NCI-H2029 (cell line): ENCODE results near the gene VMA21.

Experiments used
- DNase-seq: peaks from one replicate; lab custom pipeline; 2025; lab: John Stamatoyannopoulos, UW

VMA21 gene

GRCh38 chrX:151396825-151397740 lies at the start of gene VMA21:
Gene VMA21, plus strand, starts transcription at chrX:151397206. Its CDS starts 103 bp downstream, at chrX:151397309.
- DNase-seq, result peak; percentile 81

- no peak for DNase-seq
Observed at GRCh38 chrX:151359341-151359740, 37.7 kb upstream of the VMA21 start.

DNA sequence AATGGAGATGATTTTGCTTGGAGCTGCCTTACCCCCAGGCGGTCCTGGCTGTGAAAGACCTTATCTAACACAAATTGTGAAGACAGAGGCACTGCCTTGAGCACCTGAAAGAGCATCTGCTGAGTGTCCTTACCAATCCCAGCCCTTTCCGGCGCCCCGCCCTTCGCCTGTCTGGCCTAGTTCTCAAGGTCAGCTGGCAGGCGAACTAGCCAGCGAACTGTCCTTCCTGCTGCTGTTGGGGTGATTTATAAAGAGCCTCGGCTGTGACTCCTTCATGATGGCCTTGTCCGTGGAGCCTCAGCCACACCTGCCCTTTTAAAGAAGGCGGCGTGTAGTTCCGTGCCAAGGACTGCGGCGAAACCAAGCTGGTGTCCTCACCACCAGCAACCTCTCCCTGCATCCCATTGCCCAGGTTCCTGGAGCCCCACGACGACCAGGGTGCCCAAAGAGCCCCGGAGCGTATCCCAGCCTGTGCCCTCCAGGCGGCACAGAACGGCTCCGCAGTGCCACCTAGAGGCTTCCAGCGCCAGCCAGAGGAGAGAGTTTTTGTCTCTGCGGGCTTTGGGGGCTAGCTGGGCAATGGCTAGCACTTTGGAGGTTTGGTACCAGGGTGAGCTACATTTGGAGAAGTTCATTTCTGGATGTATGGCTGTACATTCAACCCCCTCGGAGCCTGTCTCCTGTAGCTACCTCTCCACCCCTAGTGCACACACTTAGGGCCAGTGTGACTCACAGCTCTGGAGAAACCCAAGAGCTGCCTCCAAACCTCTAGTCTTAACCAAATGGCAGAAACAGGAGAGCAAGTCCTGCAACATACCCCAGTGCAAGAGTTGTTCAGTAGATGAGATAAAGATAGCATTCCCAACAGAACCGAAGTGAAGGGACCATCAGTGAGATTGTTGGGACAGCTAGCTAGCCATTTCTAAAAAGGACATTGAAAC lies 36.8 kb upstream of the VMA21 start:
- DNase-seq, result peak; percentile 8

DNA sequence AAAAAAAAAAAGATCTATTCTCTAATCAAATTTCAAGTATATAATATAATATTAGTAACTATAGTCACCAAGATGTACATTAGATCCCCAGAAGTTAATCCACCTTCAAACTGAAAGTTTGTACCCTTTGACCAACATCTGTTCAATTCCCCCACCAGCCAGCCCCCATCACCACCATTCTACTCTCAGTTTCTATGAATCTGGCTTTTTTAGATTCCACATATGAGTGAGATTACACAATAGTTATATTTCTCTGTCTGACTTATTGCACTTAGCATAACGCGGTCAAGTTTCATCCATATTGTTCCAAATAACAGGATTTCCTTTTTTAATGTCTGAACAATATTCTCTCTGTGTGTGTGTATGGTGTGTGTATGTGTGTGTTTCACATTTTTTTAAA lies 33.7 kb upstream of the VMA21 start:
- DNase-seq, result no peak

DNA sequence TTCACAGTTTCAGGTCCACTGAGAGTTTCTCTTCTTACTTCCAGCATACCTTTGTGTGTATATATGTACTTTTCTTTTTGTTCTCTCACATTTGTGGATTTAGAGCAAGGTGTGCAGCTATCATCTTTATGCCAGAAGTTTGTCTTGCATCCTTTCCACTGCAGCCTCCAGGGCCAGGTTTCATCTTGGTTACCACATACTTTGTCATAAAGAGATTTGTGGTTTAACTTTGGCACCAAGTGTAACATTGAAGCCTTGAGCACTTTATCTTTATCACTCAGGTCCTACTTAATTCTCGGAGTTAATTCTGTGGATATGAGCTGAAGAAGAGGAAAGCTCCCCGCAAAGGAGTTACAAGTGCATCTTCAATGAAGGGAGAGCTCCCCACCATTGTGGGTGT lies 31.4 kb upstream of the VMA21 start:
- no peak for DNase-seq

- DNase-seq, result no peak
Observed at GRCh38 chrX:151370906-151371305, 26.1 kb upstream of the VMA21 start.

DNA sequence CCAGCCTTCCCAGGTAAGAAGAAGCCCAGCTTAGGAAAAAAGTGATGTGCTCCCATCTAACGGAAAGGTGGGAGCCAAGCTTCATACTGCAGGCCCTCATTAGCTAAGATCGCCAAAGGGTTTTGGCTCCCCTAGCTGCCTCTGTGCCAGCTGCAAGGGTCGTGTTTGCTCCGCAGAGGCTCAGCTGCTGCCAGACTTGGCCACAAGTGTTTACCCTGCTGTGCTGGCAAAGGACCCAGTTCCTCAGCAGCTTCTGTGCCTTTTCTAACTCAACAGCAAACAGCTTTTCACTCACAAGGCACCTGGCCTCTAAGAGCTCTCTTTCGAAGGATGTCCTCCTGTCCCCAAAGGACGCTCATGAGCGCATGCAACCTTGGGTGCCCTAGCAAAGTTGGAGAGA lies 12.2 kb upstream of the VMA21 start:
- DNase-seq, result peak; percentile 61

DNA sequence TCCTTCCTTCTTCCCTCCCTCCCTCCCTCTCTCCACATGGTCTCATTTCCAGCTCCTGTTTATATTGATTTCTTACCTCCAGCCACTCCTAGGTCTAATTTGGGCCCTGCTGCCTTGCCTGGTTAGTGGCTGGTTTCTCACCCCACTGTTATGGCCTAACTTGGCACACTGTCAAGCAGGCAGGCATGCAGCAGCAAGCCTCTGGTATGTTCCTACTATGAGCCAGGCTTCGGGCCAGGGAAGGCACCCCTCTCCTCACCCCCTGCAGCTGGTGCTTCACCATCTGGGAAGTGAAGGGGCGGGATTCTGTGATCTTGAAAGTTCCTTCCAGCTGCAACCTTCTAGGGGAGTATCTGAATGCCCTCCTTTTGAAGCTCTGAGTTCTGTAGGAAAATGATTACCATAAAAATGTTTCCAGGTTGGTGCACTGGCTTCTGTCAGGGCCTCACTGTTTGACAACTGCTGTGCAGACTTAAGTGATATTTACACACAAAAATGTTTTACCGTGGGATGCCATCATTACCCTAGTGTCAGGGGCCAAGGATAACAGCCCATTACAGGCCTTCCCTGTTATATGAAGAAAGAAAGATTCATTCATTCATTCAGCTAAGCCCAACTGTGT lies 10.1 kb upstream of the VMA21 start:
- DNase-seq, result no peak

- DNase-seq, result no peak
Observed at GRCh38 chrX:151391722-151392121, 5.3 kb upstream of the VMA21 start.

GRCh38 chrX:151393514-151393913 lies 3.5 kb upstream of the VMA21 start:
- DNase-seq, result peak; percentile 29

GRCh38 chrX:151396042-151396824 lies 773 bp upstream of the VMA21 start:
- peak; percentile 81 for DNase-seq

GRCh38 chrX:151397741-151398070 lies 700 bp downstream of the VMA21 start:
- DNase-seq, result no peak

DNA sequence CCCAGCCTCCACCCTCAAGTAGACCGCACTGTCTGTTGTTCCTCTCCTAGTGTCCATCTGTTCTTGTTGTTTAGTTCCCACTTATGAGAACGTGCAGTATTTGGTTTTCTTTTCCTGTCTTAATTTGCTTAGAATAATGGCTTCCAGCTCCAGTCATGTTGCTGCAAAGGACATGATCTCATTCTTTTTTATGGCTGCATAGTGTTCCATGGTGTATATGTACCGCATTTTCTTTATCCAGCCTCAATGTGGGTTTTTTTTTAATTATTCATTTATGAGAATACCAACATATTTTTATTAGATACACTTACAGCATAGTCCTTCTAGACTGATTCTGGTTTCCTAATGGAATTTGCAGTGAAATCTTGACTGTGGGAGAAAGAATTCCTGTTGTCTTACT lies 1.3 kb downstream of the VMA21 start:
- DNase-seq, result no peak

GRCh38 chrX:151402719-151403390 lies 5.8 kb downstream of the VMA21 start:
- peak; percentile 55 for DNase-seq

GRCh38 chrX:151416579-151416978 lies 19.6 kb downstream of the VMA21 start:
- DNase-seq, result no peak

- no peak for DNase-seq
Observed at GRCh38 chrX:151419782-151420181, 22.8 kb downstream of the VMA21 start.

DNA sequence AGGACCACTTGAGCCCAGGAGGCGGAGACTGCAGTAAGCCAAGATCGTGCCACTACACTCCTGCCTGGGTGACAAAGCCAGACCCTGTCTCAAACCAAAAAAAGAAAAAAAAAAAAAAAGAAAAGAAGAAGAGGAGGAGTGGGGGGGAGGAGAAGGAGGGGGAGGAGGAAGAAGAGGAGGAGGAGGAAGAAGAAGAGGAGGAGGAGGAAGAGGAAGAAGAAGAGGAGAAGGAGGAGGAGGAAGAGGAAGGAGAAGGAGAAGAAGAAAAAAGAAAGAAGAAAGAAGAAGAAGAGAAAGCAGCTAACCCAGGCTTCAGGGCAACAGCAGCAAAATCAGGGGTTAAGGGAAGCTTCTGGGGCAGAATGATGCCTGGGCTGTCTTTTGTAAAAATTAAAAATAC lies 27.5 kb downstream of the VMA21 start:
- DNase-seq, result no peak

- no peak for DNase-seq
Observed at GRCh38 chrX:151448509-151448908, 51.5 kb downstream of the VMA21 start.

DNA sequence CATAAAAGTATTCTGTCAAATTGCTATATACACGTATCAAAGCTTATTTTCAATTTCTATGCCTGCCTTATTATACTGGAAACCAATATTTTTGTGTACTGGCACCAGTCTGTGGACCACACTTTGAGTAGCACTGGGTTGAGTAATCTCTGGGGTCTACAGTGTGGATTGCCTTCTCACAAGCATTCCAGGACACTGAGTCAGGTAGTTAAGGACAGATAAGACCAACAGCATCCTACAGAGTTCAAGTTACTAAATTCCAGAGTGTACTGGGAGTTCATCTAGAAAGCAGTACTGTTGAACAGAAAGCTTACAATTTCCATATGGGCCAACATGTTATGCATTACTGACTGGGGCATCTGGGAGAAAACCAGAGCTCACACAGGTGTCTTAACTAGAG lies 61.8 kb downstream of the VMA21 start:
- DNase-seq, result no peak
